ENCODE data around the gene PYHIN1.

DNA sequence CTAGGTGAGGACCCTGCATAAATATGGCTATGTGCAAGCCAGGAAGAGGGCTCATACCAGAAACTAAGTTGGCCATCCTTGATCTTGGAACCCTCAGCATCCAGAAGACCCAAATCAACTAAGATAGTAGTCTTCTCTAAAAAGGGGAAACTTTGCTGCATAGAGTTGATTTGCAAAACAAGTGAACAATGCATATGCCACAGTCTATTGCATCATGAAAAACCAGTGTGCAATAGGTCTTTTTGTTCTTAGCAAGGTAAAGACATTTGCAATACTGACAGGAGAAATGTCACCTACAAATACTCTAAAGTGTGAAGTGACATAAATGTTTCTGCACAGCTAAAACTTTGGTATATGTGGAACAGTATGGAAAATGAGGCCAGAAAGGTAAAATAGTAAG lies 76.4 kb downstream of the PYHIN1 start:
- TF ChIP-seq, protein P1, sequence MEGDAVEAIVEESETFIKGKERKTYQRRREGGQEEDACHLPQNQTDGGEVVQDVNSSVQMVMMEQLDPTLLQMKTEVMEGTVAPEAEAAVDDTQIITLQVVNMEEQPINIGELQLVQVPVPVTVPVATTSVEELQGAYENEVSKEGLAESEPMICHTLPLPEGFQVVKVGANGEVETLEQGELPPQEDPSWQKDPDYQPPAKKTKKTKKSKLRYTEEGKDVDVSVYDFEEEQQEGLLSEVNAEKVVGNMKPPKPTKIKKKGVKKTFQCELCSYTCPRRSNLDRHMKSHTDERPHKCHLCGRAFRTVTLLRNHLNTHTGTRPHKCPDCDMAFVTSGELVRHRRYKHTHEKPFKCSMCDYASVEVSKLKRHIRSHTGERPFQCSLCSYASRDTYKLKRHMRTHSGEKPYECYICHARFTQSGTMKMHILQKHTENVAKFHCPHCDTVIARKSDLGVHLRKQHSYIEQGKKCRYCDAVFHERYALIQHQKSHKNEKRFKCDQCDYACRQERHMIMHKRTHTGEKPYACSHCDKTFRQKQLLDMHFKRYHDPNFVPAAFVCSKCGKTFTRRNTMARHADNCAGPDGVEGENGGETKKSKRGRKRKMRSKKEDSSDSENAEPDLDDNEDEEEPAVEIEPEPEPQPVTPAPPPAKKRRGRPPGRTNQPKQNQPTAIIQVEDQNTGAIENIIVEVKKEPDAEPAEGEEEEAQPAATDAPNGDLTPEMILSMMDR (IDR thresholded peaks at IDR 0.05; ENCODE audit: low read depth, low read length) = no peak
- TF ChIP-seq POLR2A (IDR thresholded peaks at IDR 0.05; ENCODE audit: extremely low read depth, insufficient read length) (no peak), MYC (IDR thresholded peaks at IDR 0.05; ENCODE audit: low read depth, low read length) (no peak)

Measured in NB4 (cell line).